Measurements from ENCODE around the gene STX17.
A peak's percentile ranks its signal among the peaks of the same experiment; 100 is the strongest.

Gene STX17

DNA sequence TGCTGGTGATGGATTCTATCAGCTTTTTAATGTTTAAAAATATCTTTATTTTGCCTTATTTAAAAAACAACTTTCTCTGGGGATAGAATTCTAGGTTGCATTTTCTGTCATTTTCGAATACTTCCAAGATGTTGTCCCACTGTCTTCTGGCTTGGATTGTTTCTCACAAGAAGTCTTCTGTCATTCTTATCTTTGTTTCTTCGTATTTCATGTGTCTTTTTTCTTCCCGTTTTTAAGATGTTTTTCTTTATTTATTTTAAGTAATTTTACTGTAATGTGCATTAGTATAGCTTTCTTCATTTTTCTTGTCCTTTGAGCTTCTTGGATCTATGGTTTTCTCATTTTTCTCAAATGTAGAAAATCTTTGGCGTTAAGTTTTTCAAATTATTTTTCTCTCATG, 19.1 kb downstream of the STX17 start:
- Mint-ChIP-seq H3K36me3 (ENCODE audit: low read depth) (peaks cover 83% of the 10 kb centered on the region), H3K9me3 (peaks cover 39% of the 10 kb centered on the region), H3K27ac (no peak overlapping the region), H3K4me1 (no peaks in the 10 kb centered on the region), H3K4me3 (no peak overlapping the region), H3K27me3 (ENCODE audit: low read depth) (no peaks in the 10 kb centered on the region)
- TF ChIP-seq, protein P1, sequence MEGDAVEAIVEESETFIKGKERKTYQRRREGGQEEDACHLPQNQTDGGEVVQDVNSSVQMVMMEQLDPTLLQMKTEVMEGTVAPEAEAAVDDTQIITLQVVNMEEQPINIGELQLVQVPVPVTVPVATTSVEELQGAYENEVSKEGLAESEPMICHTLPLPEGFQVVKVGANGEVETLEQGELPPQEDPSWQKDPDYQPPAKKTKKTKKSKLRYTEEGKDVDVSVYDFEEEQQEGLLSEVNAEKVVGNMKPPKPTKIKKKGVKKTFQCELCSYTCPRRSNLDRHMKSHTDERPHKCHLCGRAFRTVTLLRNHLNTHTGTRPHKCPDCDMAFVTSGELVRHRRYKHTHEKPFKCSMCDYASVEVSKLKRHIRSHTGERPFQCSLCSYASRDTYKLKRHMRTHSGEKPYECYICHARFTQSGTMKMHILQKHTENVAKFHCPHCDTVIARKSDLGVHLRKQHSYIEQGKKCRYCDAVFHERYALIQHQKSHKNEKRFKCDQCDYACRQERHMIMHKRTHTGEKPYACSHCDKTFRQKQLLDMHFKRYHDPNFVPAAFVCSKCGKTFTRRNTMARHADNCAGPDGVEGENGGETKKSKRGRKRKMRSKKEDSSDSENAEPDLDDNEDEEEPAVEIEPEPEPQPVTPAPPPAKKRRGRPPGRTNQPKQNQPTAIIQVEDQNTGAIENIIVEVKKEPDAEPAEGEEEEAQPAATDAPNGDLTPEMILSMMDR (IDR thresholded peaks at IDR 0.05; ENCODE audit: unreplicated experiment in 3 of 3), result no peak

DNA sequence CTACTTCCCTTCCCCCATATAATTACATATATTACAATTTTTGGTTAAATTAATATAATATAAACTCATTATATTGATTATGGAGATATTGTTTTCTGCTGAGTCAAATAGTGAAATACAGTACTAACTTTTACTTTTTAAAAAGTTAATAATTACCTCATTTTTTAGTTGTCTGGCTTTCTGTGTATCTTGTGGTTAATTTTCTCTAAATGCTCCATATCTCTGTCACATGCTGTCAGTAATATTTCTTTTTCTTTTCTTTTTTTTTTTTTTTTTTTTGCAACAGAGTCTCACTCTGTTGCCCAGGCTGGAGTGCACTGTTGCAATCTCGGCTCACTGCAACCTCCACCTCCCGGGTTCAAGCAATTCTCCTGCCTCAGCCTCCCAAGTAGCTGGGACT, 23.2 kb downstream of the STX17 start:
- H3K27ac Mint-ChIP-seq, result no peak overlapping the region
- H3K36me3 Mint-ChIP-seq (ENCODE audit: low read depth), result peaks cover 63% of the 10 kb centered on the region
- peaks cover 23% of the 10 kb centered on the region for H3K9me3 Mint-ChIP-seq
- no peaks in the 10 kb centered on the region for H3K4me1 Mint-ChIP-seq
- TF ChIP-seq, protein P1 (IDR thresholded peaks at IDR 0.05; ENCODE audit: unreplicated experiment in 3 of 3), result no peak
- no peaks in the 10 kb centered on the region for H3K27me3 Mint-ChIP-seq (ENCODE audit: low read depth)
- H3K4me3 Mint-ChIP-seq, result no peak overlapping the region

DNA sequence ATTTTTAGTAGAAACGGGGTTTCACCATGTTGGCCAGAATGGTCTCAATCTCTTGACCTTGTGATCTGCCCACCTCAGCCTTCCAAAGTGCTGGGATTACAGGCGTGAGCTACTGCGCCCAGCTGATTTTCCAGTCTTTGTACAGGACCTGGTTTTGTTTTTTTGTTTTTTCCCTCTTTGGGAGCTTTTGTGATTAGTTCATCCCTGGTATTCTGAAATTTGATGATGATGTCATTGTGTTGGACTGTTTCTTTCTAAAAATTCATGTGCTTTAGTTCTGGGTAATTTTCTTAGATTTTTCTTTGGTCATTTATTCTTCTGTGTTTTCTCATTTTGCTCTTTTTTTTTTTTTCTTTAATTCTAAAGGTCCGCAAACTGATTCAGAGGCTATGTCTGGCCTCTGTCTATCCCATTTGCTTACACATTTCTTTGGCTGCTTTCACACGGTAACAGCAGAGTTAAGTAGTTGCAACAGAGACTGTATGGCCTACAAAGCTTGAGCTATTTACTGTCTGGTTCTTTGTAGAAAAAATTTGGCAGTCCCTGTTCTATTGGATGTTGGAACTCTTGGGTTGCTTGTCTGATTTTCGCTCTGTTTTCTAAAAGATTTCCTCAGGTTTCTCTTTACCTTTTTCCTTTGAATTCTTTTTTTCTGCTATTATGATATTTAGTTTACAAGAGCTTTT, 24.8 kb downstream of the STX17 start:
- Mint-ChIP-seq H3K27ac (no peak overlapping the region), H3K4me1 (no peaks in the 10 kb centered on the region), H3K4me3 (no peak overlapping the region), H3K27me3 (ENCODE audit: low read depth) (no peaks in the 10 kb centered on the region), H3K9me3 (peaks cover 17% of the 10 kb centered on the region), H3K36me3 (ENCODE audit: low read depth) (peaks cover 54% of the 10 kb centered on the region)
- TF ChIP-seq, protein P1 (IDR thresholded peaks at IDR 0.05; ENCODE audit: unreplicated experiment in 3 of 3), result no peak

- H3K4me3 Mint-ChIP-seq, result no peak overlapping the region
- no peak overlapping the region for H3K27ac Mint-ChIP-seq
- no peaks in the 10 kb centered on the region for H3K4me1 Mint-ChIP-seq
- H3K9me3 Mint-ChIP-seq, result peaks cover 24% of the 10 kb centered on the region
- TF ChIP-seq, protein P1 (IDR thresholded peaks at IDR 0.05; ENCODE audit: unreplicated experiment in 3 of 3), result no peak
- peaks cover 47% of the 10 kb centered on the region for H3K36me3 Mint-ChIP-seq (ENCODE audit: low read depth)
- no peaks in the 10 kb centered on the region for H3K27me3 Mint-ChIP-seq (ENCODE audit: low read depth)
Observed at GRCh38 chr9:99936947-99937587, 30.6 kb downstream of the STX17 start.

DNA sequence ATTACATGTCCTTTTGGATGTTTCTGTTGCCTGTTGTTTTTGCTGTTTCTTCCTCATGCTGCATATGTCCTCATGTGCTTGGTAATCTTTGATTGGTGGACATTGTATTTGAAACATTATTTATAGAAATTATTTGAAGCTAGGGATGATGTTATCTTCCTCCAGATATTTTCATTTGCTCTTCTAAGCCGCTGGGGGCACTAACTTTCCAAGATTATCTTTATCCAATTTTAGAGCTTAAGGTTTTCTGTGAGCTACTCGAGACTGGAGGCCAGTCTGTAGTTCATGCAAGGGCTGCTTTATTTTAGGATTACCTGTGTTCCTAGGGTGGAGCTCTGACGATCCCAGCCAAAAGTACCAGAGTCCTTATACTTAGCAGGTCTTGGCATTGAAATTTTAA, 40.9 kb downstream of the STX17 start:
- no peak overlapping the region for H3K27ac Mint-ChIP-seq

More for the DNA sequence above, 40.9 kb downstream of the STX17 start:
- peaks cover 3% of the 10 kb centered on the region for H3K9me3 Mint-ChIP-seq
- peaks cover 33% of the 10 kb centered on the region for H3K36me3 Mint-ChIP-seq (ENCODE audit: low read depth)
- no peaks in the 10 kb centered on the region for H3K4me1 Mint-ChIP-seq
- no peaks in the 10 kb centered on the region for H3K27me3 Mint-ChIP-seq (ENCODE audit: low read depth)
- no peak overlapping the region for H3K4me3 Mint-ChIP-seq
- TF ChIP-seq, protein P1 (IDR thresholded peaks at IDR 0.05; ENCODE audit: unreplicated experiment in 3 of 3), result peak in 1 of 3 experiments; percentile 25

Measured in nephron (organoid).